Keratinocyte (primary cell): Measurements from ENCODE around the gene FASLG. TPM values are rescaled to one million over a fixed set of nuclear protein-coding genes. Genes with fewer than 3 reads are reported as not detected.

Experiments used
- DNase-seq: peaks from one replicate; pipeline ENCODE4 v3.0.0-alpha.2; 2011; ENCODE audit warnings: low read depth, missing footprints, low spot score
- FAIRE-seq: peaks from 2 replicates; lab custom pipeline; 2011; peaks lifted over from hg19 to GRCh38; lab: Jason Lieb, UNC
- H2AFZ ChIP-seq: 2 replicates; pipeline ENCODE4 v1.6.0; 2012; ENCODE audit warnings: low read length, control low read depth, inconsistent platforms; ENCODE audit not compliant: control insufficient read depth
- H3K27ac ChIP-seq: 2 replicates; pipeline ENCODE4 v1.5.1; 2011; ENCODE audit warnings: low read length; ENCODE audit not compliant: control insufficient read depth, insufficient read depth
- H3K27me3 ChIP-seq: 3 replicates; pipeline ENCODE4 v1.6.0; 2011; ENCODE audit warnings: low read length; ENCODE audit not compliant: control insufficient read depth, insufficient read depth; ENCODE audit errors: extremely low read depth
- H3K36me3 ChIP-seq, 2 experiments: 2 replicates in 1 of 2; 3 replicates in 1 of 2; pipeline ENCODE4 v1.5.1; 2011; ENCODE audit warnings: low read length in 2 of 2, mild to moderate bottlenecking in 1 of 2; ENCODE audit not compliant: control insufficient read depth in 2 of 2, insufficient read depth in 2 of 2; ENCODE audit errors: extremely low read depth in 1 of 2
- H3K4me1 ChIP-seq: 3 replicates; pipeline ENCODE4 v1.5.1; 2011; ENCODE audit warnings: low read length; ENCODE audit not compliant: control insufficient read depth, insufficient read depth; ENCODE audit errors: extremely low read depth
- H3K4me2 ChIP-seq: 3 replicates; pipeline ENCODE4 v1.6.0; 2011; ENCODE audit warnings: low read depth, low read length; ENCODE audit not compliant: control insufficient read depth, insufficient read depth; ENCODE audit errors: extremely low read depth
- H3K4me3 ChIP-seq, 3 experiments: fragments of 200-600 bp in 1 of 3; sonication (generic) in 1 of 3; 2 replicates in 2 of 3; 3 replicates in 1 of 3; pipeline ENCODE4 v1.5.1; 2011 to 2016; ENCODE audit warnings: low read length in 3 of 3, mild to moderate bottlenecking in 3 of 3, control low read depth in 2 of 3, inconsistent platforms in 1 of 3, low read depth in 1 of 3, mixed read lengths in 1 of 3, mixed run types in 1 of 3, moderate library complexity in 1 of 3; ENCODE audit not compliant: control insufficient read depth in 2 of 3, insufficient read depth in 2 of 3; ENCODE audit errors: extremely low read depth in 1 of 3
- H3K79me2 ChIP-seq: 2 replicates; pipeline ENCODE4 v1.6.0; 2012; ENCODE audit warnings: low read length; ENCODE audit not compliant: control insufficient read depth, insufficient read depth
- H3K9ac ChIP-seq: 3 replicates; pipeline ENCODE4 v1.6.0; 2011; ENCODE audit warnings: low read length; ENCODE audit not compliant: control insufficient read depth, insufficient read depth; ENCODE audit errors: extremely low read depth
- H3K9me1 ChIP-seq: 3 replicates; pipeline ENCODE4 v1.6.0; 2011; ENCODE audit warnings: low read length; ENCODE audit not compliant: control insufficient read depth, insufficient read depth; ENCODE audit errors: extremely low read depth
- H3K9me3 ChIP-seq: 2 replicates; pipeline ENCODE4 v1.5.1; 2012; ENCODE audit warnings: low read depth, low read length; ENCODE audit not compliant: control insufficient read depth
- H4K20me1 ChIP-seq: 3 replicates; pipeline ENCODE4 v1.6.0; 2011; ENCODE audit warnings: low read length; ENCODE audit not compliant: control insufficient read depth, insufficient read depth; ENCODE audit errors: extremely low read depth
- EZH2 ChIP-seq: IDR thresholded peaks from one replicate; pipeline ENCODE4 v1.6.1; 2012; ENCODE audit warnings: inconsistent platforms, mild to moderate bottlenecking, low read length, moderate library complexity
- dilution Hi-C: fragments of 300-500 bp; cut with MboI; formaldehyde crosslinking; loops from one replicate; pipeline ENCODE4 v1.7.0; 2020; ENCODE audit warnings: low sequenced_read_pairs; ENCODE audit not compliant: extremely low pct_ligation_motif_present
- polyA plus RNA-seq, 5 experiments: library from polyadenylated mRNA; depleted of rRNA in 3 of 5; stranded (reverse) in 3 of 5; stranded (forward) in 1 of 5; unstranded in 1 of 5; fragments of >200 nt; gene quantifications; 1 replicate in 1 of 5; 2 replicates in 3 of 5; 3 replicates in 1 of 5; pipeline versions ENCODE4 v1.2.1 to v1.2.3, GENCODE V29; 2011 to 2012; ENCODE audit warnings: missing spikeins in 2 of 5, low read depth in 1 of 5, low replicate concordance in 1 of 5
- TF ChIP-seq, protein P1 (sequence below), 3 experiments: IDR thresholded peaks in 1 of 3; conservative IDR thresholded peaks in 1 of 3; optimal IDR thresholded peaks in 1 of 3; 2 replicates in 2 of 3; 3 replicates in 1 of 3; pipeline versions ENCODE3 to v1.5.1; 2011; ENCODE audit warnings: low read length in 3 of 3, mild to moderate bottlenecking in 3 of 3, moderate library complexity in 2 of 3, control low read depth in 1 of 3, inconsistent platforms in 1 of 3; ENCODE audit not compliant: insufficient read depth in 2 of 3; ENCODE audit errors: extremely low read depth in 1 of 3

FASLG gene
- polyA plus RNA-seq, 1 donor (not counting 4 experiments of a cell fraction or from before 2014, with no cell fraction given) = 0.04 TPM

DNA sequence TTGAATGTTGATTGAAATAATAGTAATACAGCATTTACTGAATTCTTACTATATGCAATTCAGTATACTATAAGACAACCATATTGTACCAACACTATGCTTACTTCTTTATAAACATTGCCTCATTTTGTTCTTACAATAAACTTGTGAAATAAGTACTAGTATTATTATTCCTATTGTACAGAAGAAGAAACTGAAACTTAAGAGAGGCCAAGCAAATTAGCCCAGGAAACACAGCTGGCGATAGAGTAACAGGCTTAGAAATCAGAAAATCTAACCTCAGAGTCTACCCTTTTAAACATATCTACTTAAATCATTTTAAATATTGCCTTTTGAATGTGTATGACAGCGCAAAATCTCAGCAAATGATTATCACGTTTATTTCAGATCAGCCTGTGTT, 41.7 kb downstream of the FASLG start:
- H3K4me1 ChIP-seq = peaks cover 19% of the 10 kb centered on the region
- H3K4me2 ChIP-seq = no peak overlapping the region
- no peak overlapping the region for H3K4me3 ChIP-seq
- FAIRE-seq = no peak
- no peak overlapping the region for H3K9ac ChIP-seq
- no peak overlapping the region for H3K27ac ChIP-seq
- H3K27me3 ChIP-seq = no peaks in the 10 kb centered on the region
- no peak for DNase-seq
- no peaks in the 10 kb centered on the region for H4K20me1 ChIP-seq
- dilution Hi-C loops = loop anchor here (25.0 kb wide), 1 partner anchor 88 kb away; no protein-coding TSS in a partner anchor
- H2AFZ ChIP-seq = no peak overlapping the region
- H3K79me2 ChIP-seq = no peaks in the 10 kb centered on the region
- no peaks in the 10 kb centered on the region for H3K9me3 ChIP-seq
- no peaks in the 10 kb centered on the region for H3K36me3 ChIP-seq
- no peaks in the 10 kb centered on the region for H3K9me1 ChIP-seq
- TF ChIP-seq, protein P1, sequence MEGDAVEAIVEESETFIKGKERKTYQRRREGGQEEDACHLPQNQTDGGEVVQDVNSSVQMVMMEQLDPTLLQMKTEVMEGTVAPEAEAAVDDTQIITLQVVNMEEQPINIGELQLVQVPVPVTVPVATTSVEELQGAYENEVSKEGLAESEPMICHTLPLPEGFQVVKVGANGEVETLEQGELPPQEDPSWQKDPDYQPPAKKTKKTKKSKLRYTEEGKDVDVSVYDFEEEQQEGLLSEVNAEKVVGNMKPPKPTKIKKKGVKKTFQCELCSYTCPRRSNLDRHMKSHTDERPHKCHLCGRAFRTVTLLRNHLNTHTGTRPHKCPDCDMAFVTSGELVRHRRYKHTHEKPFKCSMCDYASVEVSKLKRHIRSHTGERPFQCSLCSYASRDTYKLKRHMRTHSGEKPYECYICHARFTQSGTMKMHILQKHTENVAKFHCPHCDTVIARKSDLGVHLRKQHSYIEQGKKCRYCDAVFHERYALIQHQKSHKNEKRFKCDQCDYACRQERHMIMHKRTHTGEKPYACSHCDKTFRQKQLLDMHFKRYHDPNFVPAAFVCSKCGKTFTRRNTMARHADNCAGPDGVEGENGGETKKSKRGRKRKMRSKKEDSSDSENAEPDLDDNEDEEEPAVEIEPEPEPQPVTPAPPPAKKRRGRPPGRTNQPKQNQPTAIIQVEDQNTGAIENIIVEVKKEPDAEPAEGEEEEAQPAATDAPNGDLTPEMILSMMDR (optimal IDR thresholded peaks at IDR 0.05 in 1 of 3, IDR thresholded peaks at IDR 0.05 in 1 of 3, conservative IDR thresholded peaks at IDR 0.05 in 1 of 3; ENCODE audit: extremely low read depth in 1 of 3, insufficient read depth in 2 of 3, low read length in 3 of 3) = no peak

DNA sequence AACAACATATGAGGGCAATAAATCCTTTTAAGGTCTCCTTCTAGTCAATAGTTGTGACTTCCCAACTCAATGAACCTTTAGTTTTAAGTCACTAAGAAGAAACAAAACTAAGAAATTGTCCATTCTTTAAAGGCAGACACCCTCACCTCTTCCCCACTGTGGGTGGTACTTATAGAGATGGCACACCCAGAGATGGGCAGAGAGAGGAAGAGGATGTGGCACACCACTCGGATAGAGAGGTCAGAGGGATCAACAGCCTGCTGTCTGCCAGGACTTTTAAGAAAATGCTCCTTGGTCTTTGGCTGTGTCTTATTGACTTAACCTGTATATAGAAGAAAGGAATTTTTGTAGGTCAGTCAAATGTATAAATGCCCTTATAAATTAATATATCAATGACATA, 45.1 kb downstream of the FASLG start:
- peaks cover 10% of the 10 kb centered on the region for H3K4me1 ChIP-seq
- H3K36me3 ChIP-seq = no peaks in the 10 kb centered on the region
- dilution Hi-C loops = loop anchor here (25.0 kb wide), 1 partner anchor 92 kb away; no protein-coding TSS in a partner anchor
- no peak overlapping the region for H2AFZ ChIP-seq
- H3K4me2 ChIP-seq = no peak overlapping the region
- H3K9me1 ChIP-seq = no peaks in the 10 kb centered on the region
- no peak overlapping the region for H3K9ac ChIP-seq
- no peak for DNase-seq
- H3K27ac ChIP-seq = no peak overlapping the region
- H4K20me1 ChIP-seq = no peaks in the 10 kb centered on the region
- no peak overlapping the region for H3K4me3 ChIP-seq
- FAIRE-seq = no peak
- H3K79me2 ChIP-seq = no peaks in the 10 kb centered on the region
- H3K27me3 ChIP-seq = no peaks in the 10 kb centered on the region
- H3K9me3 ChIP-seq = no peaks in the 10 kb centered on the region
- no peak for TF ChIP-seq EZH2
